DOHH2 (cell line): ENCODE data around the gene LIPC.

Source experiments
- H3F3A ChIP-seq: fragments of 200-600 bp; sonication (generic), shearing (Covaris generic); 2 replicates; pipeline ENCODE4 v1.6.0; 2016; ENCODE audit warnings: antibody characterized with exemption, mild to moderate bottlenecking; ENCODE audit not compliant: control insufficient read depth, insufficient read depth
- H3K27ac ChIP-seq: fragments of 200-600 bp; sonication (generic); 2 replicates; pipeline ENCODE4 v1.5.1; 2014; ENCODE audit warnings: low read depth, mild to moderate bottlenecking, low read length, moderate library complexity
- H3K27me3 ChIP-seq: fragments of 200-600 bp; sonication (generic); 2 replicates; pipeline ENCODE4 v1.6.1; 2014; ENCODE audit warnings: mild to moderate bottlenecking, low read length, mixed read lengths; ENCODE audit not compliant: control insufficient read depth
- H3K36me3 ChIP-seq: fragments of 200-600 bp; sonication (generic); 2 replicates; pipeline ENCODE4 v1.6.1; 2014; ENCODE audit warnings: mild to moderate bottlenecking, low read length, moderate library complexity, mixed read lengths; ENCODE audit not compliant: control insufficient read depth
- H3K4me1 ChIP-seq: fragments of 200-600 bp; sonication (generic); 2 replicates; pipeline ENCODE4 v1.6.1; 2014; ENCODE audit warnings: mild to moderate bottlenecking, low read length, mixed read lengths; ENCODE audit not compliant: control insufficient read depth
- H3K4me2 ChIP-seq: fragments of 200-600 bp; sonication (generic); 2 replicates; pipeline ENCODE4 v1.6.0; 2014; ENCODE audit warnings: mild to moderate bottlenecking, low read length, moderate library complexity
- H3K4me3 ChIP-seq: fragments of 200-600 bp; sonication (generic); 2 replicates; pipeline ENCODE4 v1.5.1; 2014; ENCODE audit warnings: mild to moderate bottlenecking, low read length, mixed read lengths
- H3K79me2 ChIP-seq: fragments of 200-600 bp; sonication (generic); 2 replicates; pipeline ENCODE4 v1.6.1; 2014; ENCODE audit warnings: mild to moderate bottlenecking, low read length, mixed read lengths; ENCODE audit not compliant: control insufficient read depth
- H3K9me2 ChIP-seq: fragments of 200-600 bp; sonication (generic); replicated peaks from 2 replicates; pipeline ENCODE4 v1.6.1; 2014; ENCODE audit warnings: mild to moderate bottlenecking, low read length, mixed read lengths; ENCODE audit not compliant: control insufficient read depth
- H3K9me3 ChIP-seq: fragments of 200-600 bp; sonication (generic); 2 replicates; pipeline ENCODE4 v1.6.1; 2014; ENCODE audit warnings: antibody characterized with exemption, low read length, mixed read lengths; ENCODE audit not compliant: control insufficient read depth, insufficient read depth
- H4K20me1 ChIP-seq: fragments of 200-600 bp; sonication (generic); 2 replicates; pipeline ENCODE4 v1.6.0; 2014; ENCODE audit warnings: low read depth, mild to moderate bottlenecking, antibody characterized with exemption, low read length, moderate library complexity; ENCODE audit not compliant: control insufficient read depth, insufficient read depth
- EZH2phosphoT487 ChIP-seq: fragments of 200-600 bp; sonication (generic); IDR thresholded peaks from 2 replicates; pipeline ENCODE4 v1.6.1; 2017; ENCODE audit warnings: borderline replicate concordance, mild to moderate bottlenecking, antibody characterized with exemption, low read length, moderate library complexity, mixed read lengths
- TF ChIP-seq, protein P1 (sequence below): fragments of 200-600 bp; sonication (generic); IDR thresholded peaks from one replicate; pipeline ENCODE4 v1.5.1; 2014; ENCODE audit warnings: antibody characterized with exemption, mild to moderate bottlenecking, low read depth, low read length; ENCODE audit not compliant: poor library complexity, severe bottlenecking

Gene LIPC

DNA sequence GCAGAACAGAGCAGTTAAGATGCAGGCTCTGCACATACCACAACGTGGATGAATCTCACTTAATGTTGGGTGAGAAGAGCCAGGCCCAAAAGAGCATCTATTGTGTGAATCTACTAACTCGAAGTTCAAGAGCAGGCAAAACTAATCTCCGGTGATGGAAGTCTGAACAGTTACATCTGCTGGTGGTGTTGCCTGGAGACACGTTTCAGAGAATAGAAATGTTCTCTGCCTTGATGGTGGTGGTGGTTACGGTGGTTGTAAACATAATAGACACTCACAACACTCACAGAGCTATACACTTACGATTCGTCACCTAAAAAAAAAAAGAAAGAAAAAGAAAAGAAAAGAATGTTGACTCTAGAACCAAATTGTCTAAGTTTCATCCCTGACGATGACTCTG is 86.8 kb downstream of the LIPC start:
- no peaks in the 10 kb centered on the region for H4K20me1 ChIP-seq
- H3K27me3 ChIP-seq, result no peaks in the 10 kb centered on the region
- no peaks in the 10 kb centered on the region for H3K9me3 ChIP-seq
- H3F3A ChIP-seq, result no peaks in the 10 kb centered on the region
- no peak overlapping the region for H3K4me3 ChIP-seq
- peaks cover 6% of the 10 kb centered on the region for H3K4me1 ChIP-seq
- no peak for TF ChIP-seq EZH2phosphoT487
- TF ChIP-seq, protein P1, sequence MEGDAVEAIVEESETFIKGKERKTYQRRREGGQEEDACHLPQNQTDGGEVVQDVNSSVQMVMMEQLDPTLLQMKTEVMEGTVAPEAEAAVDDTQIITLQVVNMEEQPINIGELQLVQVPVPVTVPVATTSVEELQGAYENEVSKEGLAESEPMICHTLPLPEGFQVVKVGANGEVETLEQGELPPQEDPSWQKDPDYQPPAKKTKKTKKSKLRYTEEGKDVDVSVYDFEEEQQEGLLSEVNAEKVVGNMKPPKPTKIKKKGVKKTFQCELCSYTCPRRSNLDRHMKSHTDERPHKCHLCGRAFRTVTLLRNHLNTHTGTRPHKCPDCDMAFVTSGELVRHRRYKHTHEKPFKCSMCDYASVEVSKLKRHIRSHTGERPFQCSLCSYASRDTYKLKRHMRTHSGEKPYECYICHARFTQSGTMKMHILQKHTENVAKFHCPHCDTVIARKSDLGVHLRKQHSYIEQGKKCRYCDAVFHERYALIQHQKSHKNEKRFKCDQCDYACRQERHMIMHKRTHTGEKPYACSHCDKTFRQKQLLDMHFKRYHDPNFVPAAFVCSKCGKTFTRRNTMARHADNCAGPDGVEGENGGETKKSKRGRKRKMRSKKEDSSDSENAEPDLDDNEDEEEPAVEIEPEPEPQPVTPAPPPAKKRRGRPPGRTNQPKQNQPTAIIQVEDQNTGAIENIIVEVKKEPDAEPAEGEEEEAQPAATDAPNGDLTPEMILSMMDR, result no peak
- no peaks in the 10 kb centered on the region for H3K79me2 ChIP-seq
- H3K27ac ChIP-seq, result no peak overlapping the region
- no peaks in the 10 kb centered on the region for H3K9me2 ChIP-seq
- H3K36me3 ChIP-seq, result no peaks in the 10 kb centered on the region
- H3K4me2 ChIP-seq, result no peak overlapping the region

DNA sequence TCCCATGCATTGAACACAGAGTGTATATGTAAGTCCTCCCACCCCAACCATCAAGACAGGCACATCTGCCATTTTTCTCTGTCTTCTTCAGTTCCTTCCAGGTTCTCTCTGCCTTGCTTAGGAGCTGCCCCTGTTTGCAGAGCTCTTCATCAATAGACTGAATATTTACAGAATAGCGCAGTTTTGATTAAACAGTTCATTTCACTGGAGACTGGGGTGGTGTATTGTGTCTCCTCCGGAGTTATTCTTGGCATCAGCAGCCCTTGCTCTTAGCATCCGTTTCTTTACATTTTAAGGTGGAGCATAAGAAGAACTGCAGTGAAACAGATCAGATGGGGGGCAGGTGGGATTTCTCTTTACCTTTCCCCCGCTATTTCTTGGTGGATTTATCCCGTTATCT is 87.7 kb downstream of the LIPC start:
- Histone ChIP-seq H3K9me3 (no peaks in the 10 kb centered on the region), H3K27ac (no peak overlapping the region), H4K20me1 (no peaks in the 10 kb centered on the region), H3K9me2 (no peaks in the 10 kb centered on the region), H3K4me2 (no peak overlapping the region), H3K4me1 (peaks cover 6% of the 10 kb centered on the region), H3F3A (no peaks in the 10 kb centered on the region), H3K79me2 (no peaks in the 10 kb centered on the region), H3K4me3 (no peak overlapping the region), H3K36me3 (no peaks in the 10 kb centered on the region), H3K27me3 (no peaks in the 10 kb centered on the region)
- TF ChIP-seq EZH2phosphoT487, result no peak
- TF ChIP-seq, protein P1, result no peak

DNA sequence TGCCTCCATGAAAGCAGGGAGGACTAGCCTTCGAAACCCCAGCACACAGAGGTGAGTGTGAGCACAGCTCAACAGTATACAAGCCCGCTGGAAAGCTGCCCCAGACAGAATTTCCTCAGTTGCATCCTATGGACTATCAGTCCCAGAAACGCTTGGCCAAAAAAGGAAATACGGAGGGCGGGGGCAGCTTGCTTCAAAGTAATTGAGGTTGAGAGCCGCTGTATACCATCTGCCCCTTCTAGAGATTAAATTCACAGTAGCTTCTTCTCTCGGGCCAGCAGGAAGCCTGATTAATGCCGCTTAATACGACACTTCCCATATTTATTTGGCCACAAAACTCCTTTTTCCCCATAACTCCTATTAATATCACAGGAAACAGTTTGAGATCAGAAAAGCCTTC is 88.7 kb downstream of the LIPC start:
- Histone ChIP-seq H3K79me2 (no peaks in the 10 kb centered on the region), H3K36me3 (no peaks in the 10 kb centered on the region), H3K9me3 (no peaks in the 10 kb centered on the region), H3K27ac (no peak overlapping the region), H3K9me2 (no peaks in the 10 kb centered on the region), H3K4me2 (no peak overlapping the region), H3F3A (no peaks in the 10 kb centered on the region), H3K27me3 (no peaks in the 10 kb centered on the region), H4K20me1 (no peaks in the 10 kb centered on the region), H3K4me1 (peaks cover 6% of the 10 kb centered on the region), H3K4me3 (no peak overlapping the region)
- TF ChIP-seq, protein P1, result no peak
- TF ChIP-seq EZH2phosphoT487, result no peak

DNA sequence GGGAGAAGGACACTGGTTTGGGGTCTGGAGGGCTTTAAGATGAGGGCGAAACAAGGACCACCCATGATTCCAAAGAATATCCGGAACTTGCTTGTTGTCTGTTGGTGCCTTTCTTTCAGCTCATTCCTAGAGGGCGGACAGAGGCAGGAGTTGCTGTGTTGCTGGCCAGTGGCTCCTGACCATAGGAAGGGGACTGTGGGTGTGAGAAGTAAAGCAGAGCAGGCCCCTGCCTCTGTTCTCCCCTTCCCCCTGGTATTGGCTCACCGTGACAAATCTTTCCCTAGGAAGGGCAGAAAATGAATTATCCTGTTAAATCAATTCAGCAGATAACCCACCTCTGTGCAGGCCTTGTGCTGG is 89.1 kb downstream of the LIPC start:
- H3K27me3 ChIP-seq, result no peaks in the 10 kb centered on the region
- no peaks in the 10 kb centered on the region for H3F3A ChIP-seq
- TF ChIP-seq, protein P1, result no peak
- TF ChIP-seq EZH2phosphoT487, result no peak
- H4K20me1 ChIP-seq, result no peaks in the 10 kb centered on the region
- H3K27ac ChIP-seq, result no peak overlapping the region
- H3K36me3 ChIP-seq, result no peaks in the 10 kb centered on the region
- no peak overlapping the region for H3K4me3 ChIP-seq
- peaks cover 6% of the 10 kb centered on the region for H3K4me1 ChIP-seq
- H3K4me2 ChIP-seq, result no peak overlapping the region
- H3K9me2 ChIP-seq, result no peaks in the 10 kb centered on the region
- H3K79me2 ChIP-seq, result no peaks in the 10 kb centered on the region
- H3K9me3 ChIP-seq, result no peaks in the 10 kb centered on the region
